DOHH2 (cell line): Measurements from ENCODE around the gene CEBPE.

Experiments
- CTCF ChIP-seq: fragments of 200-600 bp; sonication (generic); IDR thresholded peaks from one replicate; pipeline ENCODE4 v1.5.1; 2014; ENCODE audit warnings: antibody characterized with exemption, mild to moderate bottlenecking, low read depth, low read length; ENCODE audit not compliant: poor library complexity, severe bottlenecking
- EZH2phosphoT487 ChIP-seq: fragments of 200-600 bp; sonication (generic); IDR thresholded peaks from 2 replicates; pipeline ENCODE4 v1.6.1; 2017; ENCODE audit warnings: borderline replicate concordance, mild to moderate bottlenecking, antibody characterized with exemption, low read length, moderate library complexity, mixed read lengths

- TF ChIP-seq CTCF (no peak), EZH2phosphoT487 (no peak)
Observed at GRCh38 chr14:23136566-23137133, 17.6 kb upstream of the CEBPE start.
